ENCODE results near the gene UPB1. TPM values are rescaled to one million over a fixed set of nuclear protein-coding genes. Genes with fewer than 3 reads are reported as not detected.
A peak's percentile ranks its signal among the peaks of the same experiment; 100 is the strongest.

Gene UPB1
- total and polyA plus RNA-seq, 10 of the 15 experiments (the other 5 are each of a cell fraction or from before 2014, with no cell fraction given) = 0.89 to 20.5 (median 3.1) TPM

GRCh38 chr22:24555165-24556039 is 60.3 kb downstream of the UPB1 start, which contains the start of gene SNRPD3 (continued):
- TF ChIP-seq BHLHE40 (IDR thresholded peaks at IDR 0.05; ENCODE audit: borderline replicate concordance in 1 of 2, low read depth in 2 of 2, low read length in 1 of 2) (peak; percentile 43 to 51; a peak in 3 of 4 replicates), MTA3 (IDR thresholded peaks at IDR 0.05; ENCODE audit: borderline replicate concordance, low read length) (no peak), ZNF687 (IDR thresholded peaks at IDR 0.05) (no peak; the same call in 1 of the 2 replicates), ESRRA (IDR thresholded peaks at IDR 0.05; ENCODE audit: low read length) (peak; percentile 60; the same call in 1 of the 2 replicates), HDAC6 (IDR thresholded peaks at IDR 0.05; ENCODE audit: unreplicated experiment) (no peak), NBN (IDR thresholded peaks at IDR 0.05) (peak; percentile 95), USF2 (IDR thresholded peaks at IDR 0.05; ENCODE audit: borderline replicate concordance, low read depth, low read length) (no peak), HDGF (IDR thresholded peaks at IDR 0.05) (no peak), MLLT1 (IDR thresholded peaks at IDR 0.05) (peak; percentile 79), E4F1 (IDR thresholded peaks at IDR 0.05; ENCODE audit: borderline replicate concordance, partially characterized antibody) (peak; percentile 63), PRDM15 (CRISPR knock-in tag; IDR thresholded peaks at IDR 0.05) (no peak), CHD1 (IDR thresholded peaks at IDR 0.05; ENCODE audit: low read depth, low read length) (no peak)

Data from GM12878 (cell line).